H9 (cell line): ENCODE data around the gene DNAJC15. TPM values are rescaled to one million over a fixed set of nuclear protein-coding genes. Genes with fewer than 3 reads are reported as not detected.

Experiments used
- DNase-seq: peaks from one replicate; pipeline ENCODE4 v3.0.0-alpha.2; 2017
- H2AFZ ChIP-seq: one replicate; pipeline ENCODE4 v1.6.1; 2013; ENCODE audit warnings: mild to moderate bottlenecking, low read length, control low read depth, moderate library complexity
- H2AK5ac ChIP-seq: 2 replicates; pipeline ENCODE4 v1.6.1; 2013; ENCODE audit warnings: low read length, control low read depth, mixed read lengths; ENCODE audit not compliant: insufficient read length
- H2BK120ac ChIP-seq: one replicate; pipeline ENCODE4 v1.6.1; 2013; ENCODE audit warnings: low read depth, mild to moderate bottlenecking, low read length, control low read depth, inconsistent platforms; ENCODE audit not compliant: poor library complexity, severe bottlenecking
- H2BK12ac ChIP-seq: 2 replicates; pipeline ENCODE4 v1.6.1; 2013; ENCODE audit warnings: low read length, control low read depth, mixed read lengths, low read depth; ENCODE audit not compliant: insufficient read length
- H2BK15ac ChIP-seq: 2 replicates; pipeline ENCODE4 v1.6.1; 2013; ENCODE audit warnings: low read depth, low read length, control low read depth
- H2BK20ac ChIP-seq: one replicate; pipeline ENCODE4 v1.6.1; 2013; ENCODE audit warnings: low read depth, mild to moderate bottlenecking, low read length, control low read depth, inconsistent platforms; ENCODE audit not compliant: poor library complexity, severe bottlenecking
- H2BK5ac ChIP-seq: 2 replicates; pipeline ENCODE4 v1.6.1; 2013; ENCODE audit warnings: low read length, control low read depth, mixed read lengths; ENCODE audit not compliant: insufficient read length
- H3K14ac ChIP-seq: 2 replicates; pipeline ENCODE4 v1.6.1; 2013; ENCODE audit warnings: low read length, control low read depth; ENCODE audit not compliant: insufficient read depth
- H3K18ac ChIP-seq: 2 replicates; pipeline ENCODE4 v1.6.1; 2013; ENCODE audit warnings: low read depth, mild to moderate bottlenecking, mixed read lengths, low read length, control low read depth; ENCODE audit not compliant: insufficient read length
- H3K23ac ChIP-seq: 2 replicates; pipeline ENCODE4 v1.6.1; 2013; ENCODE audit warnings: low read length, control low read depth, mixed read lengths, low read depth; ENCODE audit not compliant: insufficient read length
- H3K23me2 ChIP-seq: 2 replicates; pipeline ENCODE4 v1.6.1; 2013; ENCODE audit warnings: low read depth, mild to moderate bottlenecking, mixed read lengths, low read length, control low read depth; ENCODE audit not compliant: insufficient read length, poor library complexity, severe bottlenecking
- H3K27ac ChIP-seq: 2 replicates; pipeline ENCODE4 v1.5.1; 2013; ENCODE audit warnings: low read length, control low read depth, mixed read lengths, low read depth; ENCODE audit not compliant: insufficient read length
- H3K27me3 ChIP-seq: 2 replicates; pipeline ENCODE4 v1.6.1; 2013; ENCODE audit warnings: low read length, control low read depth, inconsistent platforms; ENCODE audit not compliant: insufficient read depth
- H3K4ac ChIP-seq: 2 replicates; pipeline ENCODE4 v1.6.1; 2013; ENCODE audit warnings: low read depth, mild to moderate bottlenecking, control low read depth, inconsistent platforms, low read length, moderate library complexity
- H3K4me1 ChIP-seq: 2 replicates; pipeline ENCODE4 v1.6.1; 2013; ENCODE audit warnings: low read length, control low read depth, inconsistent platforms; ENCODE audit not compliant: insufficient read depth
- H3K4me2 ChIP-seq: 2 replicates; pipeline ENCODE4 v1.6.1; 2013; ENCODE audit warnings: low read length, control low read depth, mixed read lengths; ENCODE audit not compliant: insufficient read length, insufficient read depth
- H3K56ac ChIP-seq: 2 replicates; pipeline ENCODE4 v1.6.1; 2013; ENCODE audit warnings: low read depth, mild to moderate bottlenecking, mixed read lengths, low read length, control low read depth; ENCODE audit not compliant: insufficient read length
- H3K79me1 ChIP-seq: 2 replicates; pipeline ENCODE4 v1.6.1; 2013; ENCODE audit warnings: low read depth, mild to moderate bottlenecking, moderate library complexity, low read length, control low read depth, inconsistent platforms; ENCODE audit not compliant: insufficient read depth, poor library complexity, severe bottlenecking
- H3K79me2 ChIP-seq: 2 replicates; pipeline ENCODE4 v1.6.1; 2013; ENCODE audit warnings: low read length, control low read depth, inconsistent platforms; ENCODE audit not compliant: insufficient read depth
- H3K9ac ChIP-seq: 2 replicates; pipeline ENCODE4 v1.6.1; 2013; ENCODE audit warnings: low read length, control low read depth, mixed read lengths; ENCODE audit not compliant: insufficient read length; ENCODE audit errors: extremely low read depth
- H3K9me3 ChIP-seq: one replicate; pipeline ENCODE4 v1.6.1; 2013; ENCODE audit warnings: low read depth, low read length, inconsistent platforms; ENCODE audit not compliant: control insufficient read depth
- H3T11ph ChIP-seq: one replicate; pipeline ENCODE4 v1.6.1; 2013; ENCODE audit warnings: mild to moderate bottlenecking, low read length, control low read depth, inconsistent platforms
- H4K20me1 ChIP-seq: one replicate; pipeline ENCODE4 v1.6.1; 2013; ENCODE audit not compliant: control insufficient read depth, insufficient read length, insufficient read depth
- H4K5ac ChIP-seq: 2 replicates; pipeline ENCODE4 v1.6.1; 2013; ENCODE audit warnings: low read depth, mild to moderate bottlenecking, mixed read lengths, low read length, control low read depth; ENCODE audit not compliant: insufficient read length
- H4K8ac ChIP-seq: replicated peaks from 2 replicates; pipeline ENCODE4 v1.6.1; 2013; ENCODE audit warnings: low read length, control low read depth, mixed read lengths, low read depth; ENCODE audit not compliant: insufficient read length
- H4K91ac ChIP-seq: 2 replicates; pipeline ENCODE4 v1.6.1; 2013; ENCODE audit warnings: low read depth, mild to moderate bottlenecking, moderate library complexity, mixed read lengths, low read length, control low read depth; ENCODE audit not compliant: insufficient read length
- H3K27ac Mint-ChIP-seq, 3 experiments: 2 replicates in 2 of 3; 3 replicates in 1 of 3; pipeline ENCODE4 v1.8.0; 2020 to 2021; ENCODE audit warnings: mixed read lengths in 3 of 3, mild to moderate bottlenecking in 1 of 3, moderate library complexity in 1 of 3
- H3K27me3 Mint-ChIP-seq: 2 replicates; pipeline ENCODE4 v1.8.0; 2021; ENCODE audit warnings: low read depth, mild to moderate bottlenecking, moderate library complexity, mixed read lengths
- H3K36me3 Mint-ChIP-seq, 3 experiments: 2 replicates in 2 of 3; 3 replicates in 1 of 3; pipeline ENCODE4 v1.8.0; 2020 to 2021; ENCODE audit warnings: low read depth in 3 of 3, mixed read lengths in 3 of 3; ENCODE audit not compliant: insufficient read depth in 1 of 3
- H3K4me1 Mint-ChIP-seq, 2 experiments: 2 replicates each; pipeline ENCODE4 v1.8.0; 2020; ENCODE audit warnings: mixed read lengths in 2 of 2
- H3K4me3 Mint-ChIP-seq, 2 experiments: 2 replicates in 1 of 2; 3 replicates in 1 of 2; pipeline ENCODE4 v1.8.0; 2020 to 2021; ENCODE audit warnings: mild to moderate bottlenecking in 2 of 2, mixed read lengths in 2 of 2, moderate library complexity in 1 of 2
- H3K9me3 Mint-ChIP-seq, 2 experiments: 2 replicates in 1 of 2; 3 replicates in 1 of 2; pipeline ENCODE4 v1.8.0; 2020; ENCODE audit warnings: mild to moderate bottlenecking in 2 of 2, mixed read lengths in 2 of 2, moderate library complexity in 1 of 2
- WGBS: extraction: QIAGEN DNeasy Blood & Tissue Kit; methylation state at CpG from one replicate; pipeline ENCODE4 v1.1.7; 2013; ENCODE audit warnings: missing lambda C conversion rate, low lambda C conversion rate, mixed read lengths; ENCODE audit not compliant: insufficient read length; ENCODE audit errors: extremely low coverage; 5-methylcytosine and 5-hydroxymethylcytosine counted together
- total RNA-seq: library from RNA; stranded (reverse); gene quantifications from 2 replicates; pipeline ENCODE4 v1.2.1, GENCODE V29; 2021
- TF ChIP-seq, protein P1 (sequence below): fragments of 200-600 bp; sonication (generic); conservative IDR thresholded peaks from 3 replicates; pipeline ENCODE4 v1.8.0; 2021; ENCODE audit warnings: antibody characterized with exemption, mild to moderate bottlenecking

The DNAJC15 gene
- total RNA-seq, 1 experiment from 2014 or later = 13.4 TPM

DNA sequence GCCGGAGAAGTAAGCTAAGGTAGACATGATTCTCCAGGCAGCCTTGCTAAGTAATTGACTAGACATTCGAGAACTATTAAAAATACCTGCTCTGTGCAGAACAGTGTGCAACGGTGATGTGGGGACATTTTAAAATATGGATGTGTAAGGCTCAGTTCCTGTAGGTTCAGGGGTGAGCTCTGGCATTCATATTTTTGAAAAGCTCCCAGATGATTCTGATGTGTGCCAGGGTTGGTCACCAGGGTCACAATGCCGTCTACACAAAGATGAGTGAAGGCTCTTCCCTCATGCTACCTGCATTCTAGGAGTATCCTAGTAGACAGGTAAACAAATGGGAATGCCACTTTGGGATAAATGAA is 30.6 kb upstream of the DNAJC15 start:
- no peak overlapping the region for H2BK5ac ChIP-seq
- no peak overlapping the region for H3K4ac ChIP-seq
- H2BK12ac ChIP-seq = no peak overlapping the region
- no peak overlapping the region for H2AK5ac ChIP-seq
- no peak overlapping the region for H3K9ac ChIP-seq
- H2AFZ ChIP-seq = no peak overlapping the region
- no CpG with 5 or more reads among the region's 4 CpGs for whole genome bisulfite sequencing
- H4K20me1 ChIP-seq = no peaks in the 10 kb centered on the region
- no peaks in the 10 kb centered on the region for H3K79me2 ChIP-seq
- no peak overlapping the region for H3K4me2 ChIP-seq
- no peak overlapping the region for H3K56ac ChIP-seq
- H4K8ac ChIP-seq = no peak overlapping the region
- H2BK20ac ChIP-seq = no peak overlapping the region
- H3K14ac ChIP-seq = no peak overlapping the region
- H3K23me2 ChIP-seq = peaks cover 12% of the 10 kb centered on the region
- H3K79me1 ChIP-seq = no peaks in the 10 kb centered on the region
- H3K9me3 ChIP-seq = no peaks in the 10 kb centered on the region
- no peaks in the 10 kb centered on the region; the same call in 1 of the 2 replicates for H3K27me3 ChIP-seq
- peaks cover 33% of the 10 kb centered on the region for H3K27me3 Mint-ChIP-seq
- no peak overlapping the region for H3K23ac ChIP-seq
- no peak overlapping the region for H4K91ac ChIP-seq
- H3K4me3 Mint-ChIP-seq = peak overlapping the region; percentile 70 to 80; a peak in 3 of 5 replicates
- no peaks in the 10 kb centered on the region for H3K9me3 Mint-ChIP-seq
- peaks cover 10 to 11% of the 10 kb centered on the region in 2 experiments for H3K4me1 Mint-ChIP-seq
- H3K27ac Mint-ChIP-seq = no peak overlapping the region
- H3K27ac ChIP-seq = no peak overlapping the region
- no peak overlapping the region for H2BK15ac ChIP-seq
- TF ChIP-seq, protein P1, sequence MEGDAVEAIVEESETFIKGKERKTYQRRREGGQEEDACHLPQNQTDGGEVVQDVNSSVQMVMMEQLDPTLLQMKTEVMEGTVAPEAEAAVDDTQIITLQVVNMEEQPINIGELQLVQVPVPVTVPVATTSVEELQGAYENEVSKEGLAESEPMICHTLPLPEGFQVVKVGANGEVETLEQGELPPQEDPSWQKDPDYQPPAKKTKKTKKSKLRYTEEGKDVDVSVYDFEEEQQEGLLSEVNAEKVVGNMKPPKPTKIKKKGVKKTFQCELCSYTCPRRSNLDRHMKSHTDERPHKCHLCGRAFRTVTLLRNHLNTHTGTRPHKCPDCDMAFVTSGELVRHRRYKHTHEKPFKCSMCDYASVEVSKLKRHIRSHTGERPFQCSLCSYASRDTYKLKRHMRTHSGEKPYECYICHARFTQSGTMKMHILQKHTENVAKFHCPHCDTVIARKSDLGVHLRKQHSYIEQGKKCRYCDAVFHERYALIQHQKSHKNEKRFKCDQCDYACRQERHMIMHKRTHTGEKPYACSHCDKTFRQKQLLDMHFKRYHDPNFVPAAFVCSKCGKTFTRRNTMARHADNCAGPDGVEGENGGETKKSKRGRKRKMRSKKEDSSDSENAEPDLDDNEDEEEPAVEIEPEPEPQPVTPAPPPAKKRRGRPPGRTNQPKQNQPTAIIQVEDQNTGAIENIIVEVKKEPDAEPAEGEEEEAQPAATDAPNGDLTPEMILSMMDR = no peak
- no peak for DNase-seq
- no peak overlapping the region for H4K5ac ChIP-seq
- H3K18ac ChIP-seq = no peak overlapping the region
- no peaks in the 10 kb centered on the region for H3K36me3 Mint-ChIP-seq
- no peak overlapping the region for H3T11ph ChIP-seq
- no peak overlapping the region for H2BK120ac ChIP-seq
- no peaks in the 10 kb centered on the region for H3K4me1 ChIP-seq
